Measurements from ENCODE around the gene LRCOL1.
"Not testable (repeated sequence)": the region's sequence is repeated elsewhere in the genome, so short reads cannot be mapped to it uniquely, and the experiment has no call there.

The LRCOL1 gene

GRCh38 chr12:132604668-132605441, 5.5 kb downstream of the LRCOL1 start:
- H3K4me3 Mint-ChIP-seq: no peak overlapping the region
- CTCF ChIA-PET: interaction anchor here (2.5 kb wide), 1 partner anchor 10 kb away, joined by 10 read pairs; no protein-coding TSS in a partner anchor
- H3K36me3 Mint-ChIP-seq: no peaks in the 10 kb centered on the region
- peaks cover 98% of the 10 kb centered on the region for H3K27me3 Mint-ChIP-seq
- no peaks in the 10 kb centered on the region for H3K9me3 Mint-ChIP-seq
- H3K4me1 Mint-ChIP-seq: peaks cover 15% of the 10 kb centered on the region
- DNase-seq: no peak
- H3K27ac Mint-ChIP-seq: no peak overlapping the region

GRCh38 chr12:132604151-132604618, 6.2 kb downstream of the LRCOL1 start:
- no peaks in the 10 kb centered on the region for H3K36me3 Mint-ChIP-seq
- no peak for DNase-seq
- no peak overlapping the region for H3K27ac Mint-ChIP-seq
- H3K27me3 Mint-ChIP-seq: peaks cover 100% of the 10 kb centered on the region
- H3K4me1 Mint-ChIP-seq: peaks cover 20% of the 10 kb centered on the region
- no peak overlapping the region for H3K4me3 Mint-ChIP-seq
- no peaks in the 10 kb centered on the region for H3K9me3 Mint-ChIP-seq
- CTCF ChIA-PET: interaction anchor here (1.6 to 2.5 kb wide), 2 partner anchors 11 to 189 kb away, joined by 3 to 10 read pairs; no protein-coding TSS in a partner anchor

GRCh38 chr12:132603240-132604150, 6.9 kb downstream of the LRCOL1 start:
- H3K4me3 Mint-ChIP-seq: no peak overlapping the region
- H3K4me1 Mint-ChIP-seq: peaks cover 24% of the 10 kb centered on the region
- no peaks in the 10 kb centered on the region for H3K9me3 Mint-ChIP-seq
- peaks cover 100% of the 10 kb centered on the region for H3K27me3 Mint-ChIP-seq
- H3K27ac Mint-ChIP-seq: no peak overlapping the region
- no peaks in the 10 kb centered on the region for H3K36me3 Mint-ChIP-seq
- no peak for DNase-seq
- CTCF ChIA-PET: interaction anchor here (1.6 to 2.5 kb wide), 2 partner anchors 11 to 188 kb away, joined by 3 to 10 read pairs; no protein-coding TSS in a partner anchor

GRCh38 chr12:132602572-132603239, 7.7 kb downstream of the LRCOL1 start:
- no peak for DNase-seq
- no peaks in the 10 kb centered on the region for H3K9me3 Mint-ChIP-seq
- no peaks in the 10 kb centered on the region for H3K36me3 Mint-ChIP-seq
- H3K4me3 Mint-ChIP-seq: no peak overlapping the region
- CTCF ChIA-PET: interaction anchor here (1.6 to 2.5 kb wide), 2 partner anchors 12 to 188 kb away, joined by 3 to 10 read pairs; no protein-coding TSS in a partner anchor
- H3K27me3 Mint-ChIP-seq: peaks cover 97% of the 10 kb centered on the region
- H3K4me1 Mint-ChIP-seq: peaks cover 24% of the 10 kb centered on the region
- no peak overlapping the region for H3K27ac Mint-ChIP-seq

- H3K4me1 Mint-ChIP-seq: peaks cover 30% of the 10 kb centered on the region
- no peak overlapping the region for H3K27ac Mint-ChIP-seq
- H3K9me3 Mint-ChIP-seq: no peaks in the 10 kb centered on the region
- CTCF ChIA-PET: interaction anchor here (2.8 kb wide), 1 partner anchor 14 kb away, joined by 17 read pairs; no protein-coding TSS in a partner anchor
- DNase-seq: no peak
- no peaks in the 10 kb centered on the region for H3K36me3 Mint-ChIP-seq
- peaks cover 91% of the 10 kb centered on the region for H3K27me3 Mint-ChIP-seq
- peak overlapping the region; percentile 72 for H3K4me3 Mint-ChIP-seq
Measured at GRCh38 chr12:132601171-132601883, 9.1 kb downstream of the LRCOL1 start.

- no peak overlapping the region for H3K27ac Mint-ChIP-seq
- CTCF ChIA-PET: interaction anchor here (1.1 to 2.8 kb wide), 4 partner anchors 10 to 185 kb away, joined by 3 to 17 read pairs (median 7); partner anchors contain the start of gene LRCOL1
- peaks cover 91% of the 10 kb centered on the region for H3K27me3 Mint-ChIP-seq
- H3K36me3 Mint-ChIP-seq: no peaks in the 10 kb centered on the region
- H3K9me3 Mint-ChIP-seq: no peaks in the 10 kb centered on the region
- H3K4me3 Mint-ChIP-seq: peak overlapping the region; percentile 72
- peak; percentile 63 for DNase-seq
- H3K4me1 Mint-ChIP-seq: peaks cover 30% of the 10 kb centered on the region
Measured at GRCh38 chr12:132600048-132601032, 10.0 kb downstream of the LRCOL1 start.

- H3K4me1 Mint-ChIP-seq: peaks cover 30% of the 10 kb centered on the region
- not testable (repeated sequence) for H3K36me3 Mint-ChIP-seq, H3K27ac Mint-ChIP-seq, DNase-seq, H3K9me3 Mint-ChIP-seq, H3K4me3 Mint-ChIP-seq
- H3K27me3 Mint-ChIP-seq: peaks cover 88% of the 10 kb centered on the region
- CTCF ChIA-PET: interaction anchor here (1.1 to 2.8 kb wide), 4 partner anchors 11 to 184 kb away, joined by 3 to 17 read pairs (median 7); partner anchors contain the start of gene LRCOL1
Measured at GRCh38 chr12:132599502-132599901, 10.9 kb downstream of the LRCOL1 start.

- Mint-ChIP-seq H3K27me3 (peaks cover 69% of the 10 kb centered on the region), H3K4me3 (peak overlapping the region; percentile 75), H3K27ac (no peak overlapping the region), H3K4me1 (peaks cover 31% of the 10 kb centered on the region), H3K9me3 (no peaks in the 10 kb centered on the region), H3K36me3 (no peaks in the 10 kb centered on the region)
- no peak for DNase-seq
- CTCF ChIA-PET: no interaction called here
Measured at GRCh38 chr12:132597333-132598316, 12.8 kb downstream of the LRCOL1 start.

GRCh38 chr12:132596016-132596415, 14.4 kb downstream of the LRCOL1 start:
- Mint-ChIP-seq H3K27ac (no peak overlapping the region), H3K4me3 (no peak overlapping the region), H3K27me3 (peaks cover 57% of the 10 kb centered on the region), H3K36me3 (no peaks in the 10 kb centered on the region), H3K4me1 (peaks cover 27% of the 10 kb centered on the region), H3K9me3 (no peaks in the 10 kb centered on the region)
- CTCF ChIA-PET: no interaction called here
- no peak for DNase-seq

- CTCF ChIA-PET: interaction anchor here (1.4 kb wide), 1 partner anchor 180 kb away, joined by 3 read pairs; no protein-coding TSS in a partner anchor
- no peak for DNase-seq
- no peak overlapping the region for H3K4me3 Mint-ChIP-seq
- H3K27ac Mint-ChIP-seq: no peak overlapping the region
- H3K36me3 Mint-ChIP-seq: no peaks in the 10 kb centered on the region
- H3K4me1 Mint-ChIP-seq: peaks cover 20% of the 10 kb centered on the region
- no peaks in the 10 kb centered on the region for H3K9me3 Mint-ChIP-seq
- peaks cover 49% of the 10 kb centered on the region for H3K27me3 Mint-ChIP-seq
Measured at GRCh38 chr12:132595183-132595582, 15.2 kb downstream of the LRCOL1 start.

GRCh38 chr12:132593938-132594358, 16.4 kb downstream of the LRCOL1 start:
- Mint-ChIP-seq H3K4me3 (no peak overlapping the region), H3K36me3 (no peaks in the 10 kb centered on the region), H3K4me1 (peaks cover 16% of the 10 kb centered on the region), H3K9me3 (no peaks in the 10 kb centered on the region), H3K27ac (no peak overlapping the region), H3K27me3 (peaks cover 41% of the 10 kb centered on the region)
- DNase-seq: peak; percentile 45
- CTCF ChIA-PET: interaction anchor here (1.4 kb wide), 1 partner anchor 179 kb away, joined by 3 read pairs; no protein-coding TSS in a partner anchor

Measured in activated naive CD4-positive, alpha-beta T cell treated with anti-CD3 and anti-CD28 coated beads, Interleukin-2, amount 10 ng/mL, durations not matched to agents 7 days and 5 days (primary cell).